PFSK-1 (cell line): ENCODE results near the gene GPR84.

ENCODE experiments used
- FOXP2 ChIP-seq: optimal IDR thresholded peaks from 2 replicates; pipeline ENCODE3; 2011; ENCODE audit warnings: borderline replicate concordance, control low read depth, inconsistent platforms; ENCODE audit not compliant: insufficient read depth; ENCODE audit errors: extremely low read length, extremely low read depth
- POLR2AphosphoS5 ChIP-seq: IDR thresholded peaks from 2 replicates; pipeline ENCODE4 v1.6.1; 2012; ENCODE audit warnings: low read depth, mild to moderate bottlenecking, control low read depth, low read length, moderate library complexity
- REST ChIP-seq, 2 experiments: IDR thresholded peaks; 2 replicates each; pipeline versions ENCODE4 v1.6.1 to v1.8.0; 2011 to 2012; ENCODE audit warnings: low read depth in 2 of 2, low read length in 2 of 2, control low read depth in 1 of 2, inconsistent platforms in 1 of 2, mild to moderate bottlenecking in 1 of 2, moderate library complexity in 1 of 2; ENCODE audit not compliant: insufficient read depth in 1 of 2
- SIN3A ChIP-seq: IDR thresholded peaks from 2 replicates; pipeline ENCODE4 v1.6.1; 2012; ENCODE audit warnings: mild to moderate bottlenecking, low read length, moderate library complexity, borderline replicate concordance; ENCODE audit not compliant: insufficient read depth
- TAF1 ChIP-seq: IDR thresholded peaks from 2 replicates; pipeline ENCODE4 v1.6.1; 2012; ENCODE audit warnings: low read length, control low read depth, borderline replicate concordance; ENCODE audit not compliant: insufficient read depth

GPR84 gene

DNA sequence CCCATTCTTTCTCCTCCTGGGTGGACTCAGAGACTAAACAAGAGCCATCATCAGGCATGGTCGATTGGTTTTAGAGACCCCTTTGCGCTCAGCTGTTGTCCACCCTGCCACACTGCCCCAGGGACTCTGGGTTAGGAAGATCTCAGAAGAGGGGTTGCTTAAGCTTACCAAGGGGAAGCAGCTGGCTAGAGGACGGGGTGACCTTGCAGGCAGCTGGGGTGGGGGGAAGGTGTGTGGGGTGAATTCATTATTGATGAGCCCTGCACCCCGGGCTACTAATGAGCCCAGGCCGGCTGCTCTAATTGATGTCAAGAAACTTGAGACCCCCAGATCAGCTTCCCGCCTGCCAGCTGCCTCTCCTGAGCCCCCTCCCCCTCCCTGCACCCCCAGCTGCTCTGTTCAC lies 28.9 kb upstream of the GPR84 start:
- TF ChIP-seq SIN3A (no peak), REST (IDR thresholded peaks at IDR 0.05; ENCODE audit: insufficient read depth in 1 of 2, low read depth in 2 of 2, low read length in 2 of 2) (no peak), FOXP2 (no peak), TAF1 (no peak)

DNA sequence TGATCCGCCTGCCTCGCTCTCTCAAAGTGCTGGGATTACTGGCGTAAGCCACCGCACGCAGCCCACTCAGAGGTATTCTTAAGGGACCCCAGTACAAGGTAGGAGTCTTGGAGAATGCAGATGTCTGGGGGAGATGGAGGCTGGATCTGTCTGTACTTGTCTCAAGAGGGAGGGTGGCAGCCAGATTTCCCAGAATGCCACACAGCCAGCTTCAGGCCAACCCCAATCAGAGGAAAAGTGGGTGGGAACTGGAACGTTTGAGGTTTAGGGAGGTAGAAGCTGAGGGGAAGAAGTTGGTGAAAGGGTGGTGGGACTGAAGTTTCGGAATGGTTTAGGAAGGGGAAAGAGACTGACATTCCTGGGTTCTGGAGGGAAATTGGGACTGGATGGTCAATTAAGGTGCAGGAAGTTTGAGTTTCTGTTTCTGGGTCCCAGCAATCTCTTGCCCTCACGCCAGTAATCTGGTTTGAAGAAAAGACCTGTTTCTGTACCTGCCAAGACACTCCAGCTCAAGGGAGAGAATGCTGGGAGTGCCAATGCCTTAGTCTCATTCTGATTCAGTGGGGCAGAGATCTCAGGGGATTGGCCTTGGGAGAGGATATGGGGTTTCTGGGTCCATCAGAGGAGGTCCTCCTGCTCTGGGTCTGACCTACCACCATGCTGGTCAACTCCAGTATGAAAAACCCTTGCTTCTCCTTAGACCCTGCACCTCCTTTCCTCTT lies 28.4 kb upstream of the GPR84 start:
- no peak for TF ChIP-seq SIN3A
- no peak for TF ChIP-seq REST (IDR thresholded peaks at IDR 0.05; ENCODE audit: insufficient read depth in 1 of 2, low read depth in 2 of 2, low read length in 2 of 2)
- no peak for TF ChIP-seq POLR2AphosphoS5
- TF ChIP-seq TAF1: no peak
- TF ChIP-seq FOXP2: no peak

- no peak for TF ChIP-seq SIN3A
Observed at GRCh38 chr12:54390668-54391551, 26.6 kb upstream of the GPR84 start.

- TF ChIP-seq POLR2AphosphoS5: no peak
- TF ChIP-seq SIN3A: no peak
- no peak for TF ChIP-seq REST (IDR thresholded peaks at IDR 0.05; ENCODE audit: insufficient read depth in 1 of 2, low read depth in 2 of 2, low read length in 2 of 2)
- no peak for TF ChIP-seq FOXP2
- no peak for TF ChIP-seq TAF1
Observed at GRCh38 chr12:54390176-54390667, 25.9 kb upstream of the GPR84 start.

- TF ChIP-seq TAF1 (no peak), SIN3A (no peak), REST (IDR thresholded peaks at IDR 0.05; ENCODE audit: insufficient read depth in 1 of 2, low read depth in 2 of 2, low read length in 2 of 2) (no peak), POLR2AphosphoS5 (no peak), FOXP2 (no peak)
Observed at GRCh38 chr12:54389607-54390175, 25.4 kb upstream of the GPR84 start.
